Stimulated activated CD4-positive, alpha-beta T cell treated with anti-CD3 and anti-CD28 coated beads, TNF-alpha, amount 100 ng/mL, for 4 hours (primary cell): ENCODE data around the gene FAM83F.
"Not testable (repeated sequence)": the region's sequence is repeated elsewhere in the genome, so short reads cannot be mapped to it uniquely, and the experiment has no call there.

ENCODE experiments used
- DNase-seq, 3 experiments: peaks; one replicate each; pipeline ENCODE4 v3.0.0-alpha.2; 2020; ENCODE audit warnings: low read depth in 3 of 3

Gene FAM83F

GRCh38 chr22:40015358-40015976 is 20.7 kb downstream of the FAM83F start:
- no peak for DNase-seq

GRCh38 chr22:40018051-40018450 is 23.3 kb downstream of the FAM83F start:
- no peak for DNase-seq

GRCh38 chr22:40019100-40019499 is 24.3 kb downstream of the FAM83F start:
- no peak for DNase-seq

- no peak for DNase-seq
These were observed 26.2 kb downstream of the FAM83F start for GRCh38 chr22:40020956-40021355.

GRCh38 chr22:40021401-40022000 is 26.7 kb downstream of the FAM83F start:
- no peak for DNase-seq

GRCh38 chr22:40022536-40023240 is 27.9 kb downstream of the FAM83F start:
- DNase-seq, result no peak

- no peak for DNase-seq
These were observed 28.6 kb downstream of the FAM83F start for GRCh38 chr22:40023341-40023841.

- peak; percentile 23 to 49 (median 40) for DNase-seq
These were observed 29.7 kb downstream of the FAM83F start for GRCh38 chr22:40024201-40025061.

GRCh38 chr22:40025062-40025379 is 30.3 kb downstream of the FAM83F start:
- DNase-seq, result not testable (repeated sequence)

GRCh38 chr22:40025856-40026255 is 31.1 kb downstream of the FAM83F start:
- no peak for DNase-seq

GRCh38 chr22:40026641-40027040 is 31.9 kb downstream of the FAM83F start:
- DNase-seq, result no peak

- no peak for DNase-seq
These were observed 32.7 kb downstream of the FAM83F start for GRCh38 chr22:40027191-40028097.

- DNase-seq, result no peak
These were observed 33.3 kb downstream of the FAM83F start for GRCh38 chr22:40028098-40028425.

GRCh38 chr22:40029189-40029890 is 34.6 kb downstream of the FAM83F start:
- DNase-seq, result no peak

GRCh38 chr22:40030026-40030757 is 35.4 kb downstream of the FAM83F start:
- no peak for DNase-seq

GRCh38 chr22:40030758-40031095 is 36.0 kb downstream of the FAM83F start:
- no peak for DNase-seq

- DNase-seq, result no peak
These were observed 37.2 kb downstream of the FAM83F start for GRCh38 chr22:40031766-40032470.

- no peak for DNase-seq
These were observed 39.0 kb downstream of the FAM83F start for GRCh38 chr22:40033586-40034380.

GRCh38 chr22:40035351-40035750 is 40.6 kb downstream of the FAM83F start:
- DNase-seq, result no peak
